Karpas-422 (cell line): ENCODE measurements around the gene SPDYC. TPM values are rescaled to one million over a fixed set of nuclear protein-coding genes. Genes with fewer than 3 reads are reported as not detected.
"Not testable (repeated sequence)": the region's sequence is repeated elsewhere in the genome, so short reads cannot be mapped to it uniquely, and the experiment has no call there.

ENCODE experiments used
- DNase-seq: peaks from one replicate; pipeline ENCODE4 v3.0.0-alpha.2; 2015
- H2AFZ ChIP-seq: fragments of 200-600 bp; sonication (generic); 2 replicates; pipeline ENCODE4 v1.6.1; 2014; ENCODE audit warnings: antibody characterized with exemption, low read length, mixed read lengths
- H3K27ac ChIP-seq: fragments of 200-600 bp; sonication (generic); 2 replicates; pipeline ENCODE4 v1.5.1; 2014; ENCODE audit warnings: mild to moderate bottlenecking, low read length, moderate library complexity
- H3K27me3 ChIP-seq: fragments of 200-600 bp; sonication (generic); 2 replicates; pipeline ENCODE4 v1.6.1; 2014; ENCODE audit warnings: low read length, mixed read lengths
- H3K36me3 ChIP-seq: fragments of 200-600 bp; sonication (generic); 2 replicates; pipeline ENCODE4 v1.6.1; 2014; ENCODE audit warnings: low read length, mixed read lengths; ENCODE audit not compliant: insufficient read depth
- H3K4me1 ChIP-seq: fragments of 200-600 bp; sonication (generic); 2 replicates; pipeline ENCODE4 v1.6.1; 2014; ENCODE audit warnings: mild to moderate bottlenecking, low read length, mixed read lengths
- H3K4me2 ChIP-seq: fragments of 200-600 bp; sonication (generic); 2 replicates; pipeline ENCODE4 v1.6.1; 2014; ENCODE audit warnings: low read length, low read depth, mild to moderate bottlenecking; ENCODE audit not compliant: poor library complexity, severe bottlenecking
- H3K4me3 ChIP-seq: fragments of 200-600 bp; sonication (generic); 2 replicates; pipeline ENCODE4 v1.5.1; 2014; ENCODE audit warnings: mild to moderate bottlenecking, antibody characterized with exemption, low read length, mixed read lengths
- H3K79me2 ChIP-seq: fragments of 200-600 bp; sonication (generic); 2 replicates; pipeline ENCODE4 v1.6.1; 2014; ENCODE audit warnings: mild to moderate bottlenecking, low read length, mixed read lengths
- H3K9ac ChIP-seq: fragments of 200-600 bp; sonication (generic); 2 replicates; pipeline ENCODE4 v1.6.0; 2014; ENCODE audit warnings: low read length
- H3K9me2 ChIP-seq: fragments of 200-600 bp; sonication (generic), shearing (Covaris generic); replicated peaks from 2 replicates; pipeline ENCODE4 v1.6.0; 2014; ENCODE audit warnings: mild to moderate bottlenecking, low read length, moderate library complexity; ENCODE audit not compliant: insufficient read depth
- H3K9me3 ChIP-seq: fragments of 300-700, 200-600 bp; sonication (generic); 2 replicates; pipeline ENCODE4 v1.6.1; 2014; ENCODE audit warnings: low read length, mixed read lengths
- H4K20me1 ChIP-seq: fragments of 200-600 bp; sonication (generic); 2 replicates; pipeline ENCODE4 v1.6.1; 2014; ENCODE audit warnings: mild to moderate bottlenecking, antibody characterized with exemption, low read length, low read depth; ENCODE audit not compliant: insufficient read depth
- total RNA-seq: library from RNA; depleted of rRNA; stranded (reverse); fragments of >200 nt; shearing (Covaris generic); gene quantifications from 2 replicates; pipeline ENCODE4 v1.2.3, GENCODE V29; 2014; ENCODE audit warnings: low replicate concordance

SPDYC gene
- total RNA-seq, 1 experiment from 2014 or later: not detected

DNA sequence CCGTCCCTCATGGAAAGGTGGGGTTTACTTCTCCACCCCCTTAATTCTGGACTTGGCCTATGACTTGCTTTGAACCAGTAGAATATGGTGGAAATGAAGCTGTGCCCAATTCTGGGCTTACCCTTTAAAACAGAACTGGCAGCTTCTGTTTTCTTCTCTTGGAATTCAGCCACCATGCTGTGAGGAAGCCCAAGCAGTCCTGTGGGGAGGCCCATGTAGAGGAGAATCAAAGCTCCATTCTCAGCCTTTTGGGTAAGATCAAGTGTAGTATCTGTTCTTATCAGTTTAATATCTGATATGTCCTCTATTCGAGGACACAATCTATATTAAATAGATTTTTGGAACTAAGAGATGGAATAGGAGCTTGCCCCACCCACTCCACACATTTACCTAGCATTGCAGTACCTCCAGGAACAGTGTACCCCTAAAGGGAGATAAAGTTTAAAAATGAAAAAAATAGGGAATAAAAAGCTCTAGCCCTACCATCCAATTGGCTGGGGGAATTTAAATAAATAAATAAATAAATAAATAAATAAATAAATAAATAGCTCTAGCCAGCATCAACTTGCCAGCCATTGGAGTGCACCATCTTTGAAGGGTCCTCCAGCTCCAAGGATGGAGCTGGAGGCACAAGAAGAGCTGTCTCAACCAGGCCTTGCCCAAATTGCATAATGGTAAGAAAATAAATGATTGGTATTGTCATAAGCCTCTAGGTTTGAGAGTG lies 22.5 kb upstream of the SPDYC start:
- Histone ChIP-seq H3K4me3 (no peak overlapping the region), H3K79me2 (no peaks in the 10 kb centered on the region), H2AFZ (no peak overlapping the region), H3K27me3 (no peaks in the 10 kb centered on the region), H3K9ac (no peak overlapping the region), H3K27ac (no peak overlapping the region), H3K9me3 (no peaks in the 10 kb centered on the region), H3K36me3 (no peaks in the 10 kb centered on the region), H3K4me1 (peaks cover 36% of the 10 kb centered on the region), H4K20me1 (no peaks in the 10 kb centered on the region), H3K4me2 (no peak overlapping the region), H3K9me2 (no peaks in the 10 kb centered on the region)
- DNase-seq: no peak

DNA sequence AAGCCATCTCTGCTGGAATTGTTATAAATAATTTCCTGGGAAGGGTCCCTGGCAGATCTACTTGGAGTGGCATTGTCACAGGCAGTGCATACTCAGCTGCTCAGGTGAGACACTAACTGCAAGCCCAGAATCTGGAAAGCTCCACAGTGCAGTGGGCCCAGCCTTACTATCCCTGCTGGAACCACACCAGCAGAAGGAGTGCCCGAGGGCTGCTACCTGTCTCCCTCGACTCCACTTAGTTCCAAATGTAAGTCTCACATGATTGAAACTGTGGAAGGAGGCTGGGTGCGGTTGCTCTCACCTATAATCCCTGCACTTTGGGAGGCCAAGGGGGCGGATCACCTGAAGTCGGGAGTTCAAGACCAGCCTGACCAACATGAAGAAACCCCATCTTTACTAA lies 21.4 kb upstream of the SPDYC start:
- Histone ChIP-seq H4K20me1 (no peaks in the 10 kb centered on the region), H3K9me3 (no peaks in the 10 kb centered on the region), H2AFZ (no peak overlapping the region), H3K27me3 (no peaks in the 10 kb centered on the region), H3K4me3 (no peak overlapping the region), H3K4me1 (peaks cover 30% of the 10 kb centered on the region), H3K9ac (no peak overlapping the region), H3K4me2 (no peak overlapping the region), H3K9me2 (no peaks in the 10 kb centered on the region), H3K79me2 (no peaks in the 10 kb centered on the region), H3K27ac (no peak overlapping the region), H3K36me3 (no peaks in the 10 kb centered on the region)
- DNase-seq: no peak

DNA sequence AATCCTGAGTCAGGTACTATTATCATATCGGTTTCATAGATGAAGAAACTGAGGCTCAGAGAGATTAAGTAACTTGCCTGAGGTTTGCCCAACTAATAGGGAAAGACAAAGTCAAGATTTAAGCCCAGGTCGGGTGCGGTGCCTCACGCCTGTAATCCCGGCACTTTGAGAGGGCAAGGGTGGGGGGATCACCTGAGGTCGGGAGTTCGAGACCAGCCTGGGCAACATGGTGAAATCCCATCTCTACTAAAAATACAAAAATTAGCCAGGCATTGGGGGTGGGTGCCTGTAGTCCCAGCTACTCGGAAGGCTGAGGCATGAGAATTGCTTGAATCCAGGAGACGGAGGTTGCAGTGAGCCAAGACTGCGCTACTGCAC lies 19.9 kb upstream of the SPDYC start:
- not testable (repeated sequence) for H3K4me3 ChIP-seq, DNase-seq, H2AFZ ChIP-seq, H3K4me2 ChIP-seq, H3K79me2 ChIP-seq, H3K27ac ChIP-seq, H3K36me3 ChIP-seq, H3K9me2 ChIP-seq, H4K20me1 ChIP-seq, H3K9ac ChIP-seq, H3K9me3 ChIP-seq, H3K27me3 ChIP-seq
- peaks cover 23% of the 10 kb centered on the region for H3K4me1 ChIP-seq

DNA sequence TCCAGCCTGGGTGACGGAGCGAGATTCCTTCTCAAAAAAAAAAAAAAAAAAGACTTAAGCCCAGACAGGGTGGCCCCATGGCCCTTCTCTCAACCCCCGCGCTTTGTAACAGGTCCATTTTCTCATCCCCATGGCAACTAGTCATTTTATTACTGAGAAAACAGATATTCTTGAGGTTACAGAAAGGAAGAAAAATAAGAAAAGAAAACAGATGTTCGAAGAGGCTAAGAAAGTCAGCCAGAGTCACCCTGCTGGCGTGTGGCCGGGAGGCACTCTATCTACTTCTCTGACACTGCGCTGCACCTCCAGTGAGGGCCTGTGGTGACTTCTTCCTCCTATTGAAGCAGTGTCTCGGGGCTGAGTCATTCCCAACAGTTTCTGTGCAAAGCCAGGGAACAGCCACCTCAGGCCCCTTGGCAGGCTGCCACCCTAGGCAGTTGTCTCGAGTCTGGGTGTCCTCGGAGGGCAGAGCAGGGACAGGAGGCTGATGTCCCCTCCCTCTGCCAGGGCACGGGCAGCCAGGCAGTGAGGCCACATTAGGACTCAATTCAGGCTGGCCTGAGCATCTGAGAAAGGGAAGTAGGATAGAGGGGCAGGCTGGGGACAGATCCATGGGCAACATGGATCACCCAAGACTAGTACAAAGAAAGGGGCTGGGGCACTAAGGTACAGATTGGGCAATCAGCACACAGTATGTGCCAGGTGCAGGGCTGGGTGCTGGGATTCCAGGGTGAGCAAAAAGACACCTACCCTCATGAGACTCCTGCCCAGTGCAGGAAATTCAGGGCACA lies 19.3 kb upstream of the SPDYC start:
- Histone ChIP-seq H3K4me3 (no peak overlapping the region), H4K20me1 (no peaks in the 10 kb centered on the region), H3K4me1 (peaks cover 17% of the 10 kb centered on the region), H3K27me3 (no peaks in the 10 kb centered on the region), H3K79me2 (no peaks in the 10 kb centered on the region), H3K9me2 (no peaks in the 10 kb centered on the region), H3K27ac (no peak overlapping the region), H3K9ac (no peak overlapping the region), H3K4me2 (no peak overlapping the region), H3K36me3 (no peaks in the 10 kb centered on the region), H3K9me3 (no peaks in the 10 kb centered on the region), H2AFZ (no peak overlapping the region)
- no peak for DNase-seq

DNA sequence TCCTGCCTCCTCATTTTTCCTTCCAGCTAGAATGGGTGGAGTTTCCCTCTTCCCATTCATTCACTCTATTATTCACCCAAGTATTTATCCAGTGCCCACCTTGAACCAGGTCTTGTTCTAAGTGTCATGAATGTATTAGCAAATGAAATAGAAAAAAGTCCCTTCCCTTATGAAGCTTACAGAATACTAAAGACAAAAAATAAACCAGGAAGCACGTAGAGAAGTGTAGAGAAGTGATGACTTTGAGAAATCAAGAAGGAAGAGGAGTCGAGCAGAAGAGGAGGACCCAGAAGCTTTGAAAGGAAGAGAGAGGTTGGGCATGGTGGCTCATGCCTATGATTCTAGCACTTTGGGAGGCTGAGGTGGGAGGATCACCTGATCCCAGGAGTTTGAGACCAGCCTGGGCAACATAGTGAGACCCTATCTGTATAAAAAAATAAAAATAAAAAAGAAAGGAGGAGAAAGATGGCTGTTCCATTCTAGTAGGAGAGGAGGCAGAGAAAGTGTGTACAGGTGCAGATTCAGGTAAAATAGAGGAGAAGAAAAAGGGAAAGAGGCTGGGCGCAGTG lies 18.6 kb upstream of the SPDYC start:
- no peaks in the 10 kb centered on the region for H3K9me2 ChIP-seq
- H3K27ac ChIP-seq: no peak overlapping the region
- no peaks in the 10 kb centered on the region for H4K20me1 ChIP-seq
- no peaks in the 10 kb centered on the region for H3K9me3 ChIP-seq
- H3K4me2 ChIP-seq: no peak overlapping the region
- no peak for DNase-seq
- no peaks in the 10 kb centered on the region for H3K79me2 ChIP-seq
- H3K9ac ChIP-seq: no peak overlapping the region
- no peak overlapping the region for H3K4me3 ChIP-seq
- H3K27me3 ChIP-seq: no peaks in the 10 kb centered on the region
- no peak overlapping the region for H2AFZ ChIP-seq
- no peaks in the 10 kb centered on the region for H3K36me3 ChIP-seq
- peaks cover 10% of the 10 kb centered on the region for H3K4me1 ChIP-seq

DNA sequence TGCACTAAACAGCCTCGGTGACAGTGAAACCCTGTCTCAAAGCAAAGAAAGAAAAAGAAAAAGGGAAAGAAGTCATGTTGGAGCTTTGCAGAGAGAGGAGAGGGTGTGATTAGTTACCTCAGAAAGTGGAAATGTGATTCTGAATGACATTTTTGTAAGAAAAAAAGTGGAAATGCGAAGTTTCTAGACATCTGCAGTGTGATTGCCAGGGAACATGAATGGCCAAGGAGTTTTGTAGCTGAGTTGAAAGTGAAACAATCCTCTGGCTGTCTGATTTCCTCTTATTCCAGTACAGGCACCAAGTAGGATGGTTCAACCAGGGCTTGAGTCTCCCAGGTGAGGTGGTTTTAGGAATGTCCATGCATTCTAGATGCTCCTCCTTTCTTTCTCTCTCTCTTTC lies 17.9 kb upstream of the SPDYC start:
- Histone ChIP-seq H3K4me1 (peaks cover 3% of the 10 kb centered on the region), H2AFZ (no peak overlapping the region), H3K9ac (no peak overlapping the region), H3K9me3 (no peaks in the 10 kb centered on the region), H3K27ac (no peak overlapping the region), H3K36me3 (no peaks in the 10 kb centered on the region), H3K9me2 (no peaks in the 10 kb centered on the region), H3K79me2 (no peaks in the 10 kb centered on the region), H3K4me3 (no peak overlapping the region), H3K27me3 (no peaks in the 10 kb centered on the region), H4K20me1 (no peaks in the 10 kb centered on the region), H3K4me2 (peak overlapping the region; percentile 42)
- no peak for DNase-seq

DNA sequence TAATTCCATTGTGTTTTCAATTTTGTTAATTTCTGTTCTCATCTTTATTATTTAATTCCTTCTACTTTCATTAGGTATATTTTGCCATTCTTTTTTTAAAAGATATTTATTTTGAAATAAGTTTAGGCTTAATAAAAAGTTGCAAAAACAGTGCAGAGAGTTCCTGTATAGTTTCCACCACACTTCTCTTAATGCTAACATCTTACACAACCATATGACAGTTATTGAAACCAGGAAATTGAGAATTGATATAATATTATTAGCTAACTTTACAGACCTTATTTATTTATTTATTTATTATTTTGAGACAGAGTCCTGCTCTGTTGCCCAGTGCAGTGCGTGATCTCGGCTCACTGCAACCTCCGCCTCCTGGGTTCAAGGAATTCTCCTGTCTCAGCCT lies 13.8 kb upstream of the SPDYC start:
- H3K27me3 ChIP-seq: no peaks in the 10 kb centered on the region

DNA sequence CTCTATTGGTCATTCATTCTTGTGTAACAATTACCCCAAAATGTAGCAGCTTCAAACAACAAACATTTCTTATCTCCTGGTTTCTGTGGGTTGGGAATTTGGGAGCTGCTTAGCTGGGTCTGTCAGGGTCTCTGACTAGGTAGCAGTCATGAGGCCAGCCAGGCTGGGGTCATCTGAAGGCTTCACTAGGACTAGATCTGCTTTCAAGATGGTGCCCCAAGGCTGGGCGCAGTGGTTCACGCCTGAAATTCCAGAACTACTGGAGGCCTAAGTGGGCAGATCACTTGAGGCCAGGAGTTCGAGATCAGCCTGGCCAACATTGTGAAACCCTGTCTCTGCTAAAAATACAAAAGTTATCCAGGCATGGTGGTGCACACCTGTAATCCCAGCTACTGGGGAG lies 13.1 kb upstream of the SPDYC start:
- H3K4me3 ChIP-seq: no peak overlapping the region
- H3K9me2 ChIP-seq: no peaks in the 10 kb centered on the region
- no peaks in the 10 kb centered on the region for H3K79me2 ChIP-seq
- no peak for DNase-seq
- no peak overlapping the region for H3K27ac ChIP-seq
- no peak overlapping the region for H2AFZ ChIP-seq
- H3K36me3 ChIP-seq: no peaks in the 10 kb centered on the region
- no peak overlapping the region for H3K4me2 ChIP-seq
- no peaks in the 10 kb centered on the region for H3K9me3 ChIP-seq
- H3K9ac ChIP-seq: no peak overlapping the region
- H3K27me3 ChIP-seq: no peaks in the 10 kb centered on the region
- H3K4me1 ChIP-seq: peaks cover 10% of the 10 kb centered on the region
- no peaks in the 10 kb centered on the region for H4K20me1 ChIP-seq

More for the DNA sequence above, 13.8 kb upstream of the SPDYC start:
- Histone ChIP-seq H3K27ac (no peak overlapping the region), H3K4me1 (peaks cover 10% of the 10 kb centered on the region), H3K36me3 (no peaks in the 10 kb centered on the region), H3K4me2 (no peak overlapping the region), H3K9ac (no peak overlapping the region), H3K4me3 (no peak overlapping the region), H3K9me2 (no peaks in the 10 kb centered on the region), H4K20me1 (no peaks in the 10 kb centered on the region), H3K79me2 (no peaks in the 10 kb centered on the region), H2AFZ (no peak overlapping the region), H3K9me3 (no peaks in the 10 kb centered on the region)
- DNase-seq: no peak
